SIG-M5 treated with dmso at 0.1 percent for 504 hours (cell line): ENCODE measurements around the gene RPS2.
"Not testable (repeated sequence)": the region's sequence is repeated elsewhere in the genome, so short reads cannot be mapped to it uniquely, and the experiment has no call there.

Experiments
- DNase-seq: peaks from one replicate; lab custom pipeline; 2025; ENCODE audit not compliant: unreplicated experiment; lab: John Stamatoyannopoulos, UW

The RPS2 gene

DNA sequence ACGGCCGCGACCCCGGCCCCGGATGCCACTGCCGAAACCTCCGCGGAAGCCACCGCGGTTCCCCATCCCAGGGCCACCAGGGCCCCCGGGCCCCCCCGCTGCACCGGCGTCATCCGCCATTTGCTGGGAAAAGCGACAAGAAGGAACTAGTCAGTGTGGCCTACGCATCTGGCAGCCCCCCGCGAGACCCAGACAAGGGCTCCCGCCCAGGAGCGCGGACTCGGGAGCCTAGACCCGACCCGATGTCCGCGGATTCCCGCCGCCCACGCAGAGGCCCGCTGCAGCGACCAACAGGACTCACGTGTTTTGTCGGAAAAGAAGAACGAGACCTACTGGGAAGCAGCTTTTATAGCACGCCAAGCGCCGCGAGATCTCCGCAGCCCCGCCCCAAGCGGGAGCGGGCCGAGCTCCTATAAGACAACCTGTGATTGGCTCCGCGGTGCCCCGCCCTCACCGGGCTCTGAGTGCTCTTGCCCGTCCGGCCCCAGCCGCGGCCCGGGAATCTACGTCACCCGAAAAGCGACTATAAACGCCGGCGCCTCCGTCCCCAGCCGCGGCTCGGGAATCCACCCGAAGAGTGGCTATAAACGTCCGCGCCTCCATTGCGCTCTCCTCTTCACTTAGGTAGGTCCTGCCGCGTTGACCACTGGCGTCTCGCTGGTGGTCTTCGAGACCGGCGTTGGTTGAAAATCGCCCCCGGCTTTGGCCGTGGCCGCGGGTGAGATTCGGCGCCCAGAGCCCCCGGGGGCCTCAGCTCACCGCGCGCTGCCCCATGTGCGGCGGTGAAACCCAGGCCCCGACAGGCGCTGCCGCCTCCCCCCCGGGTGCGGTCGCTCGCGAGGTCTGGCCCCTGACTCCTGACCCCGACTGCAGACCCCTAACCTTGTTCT is at the start of gene RPS2:
Gene RPS2, minus strand, starts transcription at position 321 of the 890 bp plus-strand sequence. Its CDS starts 201 bp downstream, at position 120.
- DNase-seq: peak; percentile 97

DNA sequence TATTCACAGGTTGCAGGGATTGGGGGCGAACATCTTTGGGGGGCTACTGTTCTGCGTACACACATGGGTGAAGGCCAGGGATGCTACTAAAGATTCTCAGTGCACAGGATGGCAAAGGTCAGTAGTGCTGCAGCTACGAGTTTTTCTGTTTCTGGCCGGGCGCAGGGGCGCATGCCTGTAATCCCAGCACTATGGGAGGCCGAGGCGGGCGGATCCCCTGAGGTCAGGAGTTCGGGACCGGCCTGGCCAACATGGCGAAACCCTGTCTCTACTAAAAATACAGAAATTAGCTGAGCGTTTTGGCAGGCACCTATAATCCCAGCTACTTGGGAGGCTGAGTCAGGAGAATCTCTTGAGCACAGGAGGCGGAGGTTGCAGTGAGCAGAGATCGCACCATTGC is 48.9 kb upstream of the RPS2 start:
- DNase-seq: no peak

DNA sequence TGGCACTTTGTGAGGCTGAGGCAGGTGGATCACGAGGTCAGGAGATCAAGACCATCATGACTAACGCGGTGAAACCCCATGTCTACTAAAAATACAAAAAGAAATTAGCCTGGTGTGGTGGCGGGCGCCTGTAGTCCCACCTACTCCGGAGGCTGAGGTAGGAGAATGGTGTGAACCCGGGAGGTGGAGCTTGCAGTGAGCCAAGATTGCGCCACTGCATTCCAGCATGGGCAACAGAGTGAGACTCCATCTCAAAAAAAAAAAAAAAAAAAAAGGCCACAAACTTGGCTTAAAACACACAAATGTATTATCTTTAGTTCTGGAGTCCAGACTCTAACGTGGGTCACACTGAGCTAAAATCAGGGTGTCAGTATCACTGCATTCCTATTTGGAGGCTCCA is 47.1 kb upstream of the RPS2 start:
- not testable (repeated sequence) for DNase-seq

DNA sequence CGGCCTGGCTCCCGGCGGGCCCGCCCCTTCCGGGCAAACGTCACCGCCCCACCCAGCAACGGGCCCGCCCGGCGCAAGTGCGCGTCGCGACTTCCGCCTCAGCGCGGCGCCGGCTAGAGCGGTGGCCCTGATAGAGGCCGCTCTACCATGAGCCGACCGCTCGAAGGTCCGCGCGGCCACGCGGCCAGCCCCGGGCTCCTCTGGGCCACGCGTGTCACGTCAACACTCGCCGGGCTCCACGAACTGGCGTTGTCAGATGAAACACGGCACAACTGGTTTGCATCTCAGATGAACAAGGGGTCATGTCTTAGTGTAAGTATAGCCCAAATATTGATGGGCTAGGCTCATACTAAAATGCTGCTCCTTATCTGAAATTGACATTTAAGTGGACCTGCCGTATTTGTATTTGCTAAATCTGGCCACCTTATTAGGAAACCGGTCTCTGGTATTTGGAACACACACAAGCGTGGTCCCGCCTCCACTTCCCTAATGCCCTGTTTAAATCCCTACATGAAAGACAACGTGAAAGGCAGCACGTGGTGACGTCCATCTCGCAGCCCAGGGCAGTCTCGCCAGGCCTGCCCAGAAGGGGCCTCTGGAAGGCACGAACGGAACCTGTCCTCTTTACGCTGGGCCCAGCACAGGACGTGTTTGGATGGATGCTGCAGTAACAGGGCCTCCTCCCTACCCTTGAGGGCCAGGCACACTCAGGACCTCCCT is 45.3 kb upstream of the RPS2 start, which contains the start of gene ZNF598:
Gene ZNF598, minus strand, starts transcription at position 31 of the 720 bp plus-strand sequence.
- DNase-seq: peak; percentile 63

DNA sequence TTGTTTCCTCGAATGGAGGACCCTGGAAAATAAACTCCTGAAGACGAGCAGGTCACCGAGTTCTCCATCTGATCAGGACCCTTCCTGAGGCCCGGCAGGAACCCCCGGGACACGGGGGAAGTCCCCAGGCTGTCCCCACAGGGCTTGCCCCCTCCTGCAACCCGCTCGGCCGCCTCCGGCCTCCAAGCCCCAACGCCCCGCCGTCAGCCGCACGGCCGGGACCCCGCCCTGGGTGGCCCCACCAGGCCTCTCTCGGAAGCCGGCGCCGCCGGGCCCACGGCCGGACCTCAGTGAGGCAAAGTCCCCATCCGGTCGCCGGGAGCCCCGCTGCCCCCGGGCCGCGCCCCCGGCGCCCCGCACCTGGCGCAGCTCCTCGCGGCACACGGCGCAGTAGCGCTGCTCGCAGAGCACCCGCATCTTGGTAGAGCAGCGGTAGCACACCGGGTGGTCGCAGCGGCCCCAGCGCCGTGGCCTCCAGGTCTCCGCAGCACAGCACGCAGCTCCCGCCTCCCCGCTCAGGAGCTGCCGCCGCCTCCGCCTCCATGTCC is 44.6 kb upstream of the RPS2 start:
- no peak for DNase-seq

DNA sequence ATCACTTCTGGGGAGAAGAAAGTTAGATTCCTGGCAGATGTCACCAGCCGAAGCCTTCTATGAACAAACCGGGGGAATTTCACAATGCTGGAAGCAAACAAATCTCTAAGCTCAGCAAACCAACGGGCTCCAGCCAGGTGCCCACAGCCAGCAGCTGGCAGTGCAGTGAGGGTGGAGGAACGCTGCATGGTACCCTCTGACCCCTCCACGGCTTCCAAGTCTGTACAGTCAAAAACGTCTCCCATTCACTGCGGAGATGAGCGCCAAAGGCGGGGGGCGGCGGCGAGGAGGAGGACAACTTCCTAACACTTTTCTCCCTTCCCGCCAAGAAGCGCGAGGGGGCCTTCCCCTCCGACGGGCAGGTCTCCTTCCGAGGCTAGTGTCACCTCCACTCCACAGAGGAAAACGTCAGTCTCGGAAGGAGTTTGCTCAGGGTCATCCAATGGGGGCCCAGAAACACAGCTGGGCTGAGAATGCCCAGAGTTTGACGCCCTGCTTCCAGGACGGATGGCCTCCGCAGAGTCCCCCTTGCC is 44.1 kb upstream of the RPS2 start:
- DNase-seq: peak; percentile 66

DNA sequence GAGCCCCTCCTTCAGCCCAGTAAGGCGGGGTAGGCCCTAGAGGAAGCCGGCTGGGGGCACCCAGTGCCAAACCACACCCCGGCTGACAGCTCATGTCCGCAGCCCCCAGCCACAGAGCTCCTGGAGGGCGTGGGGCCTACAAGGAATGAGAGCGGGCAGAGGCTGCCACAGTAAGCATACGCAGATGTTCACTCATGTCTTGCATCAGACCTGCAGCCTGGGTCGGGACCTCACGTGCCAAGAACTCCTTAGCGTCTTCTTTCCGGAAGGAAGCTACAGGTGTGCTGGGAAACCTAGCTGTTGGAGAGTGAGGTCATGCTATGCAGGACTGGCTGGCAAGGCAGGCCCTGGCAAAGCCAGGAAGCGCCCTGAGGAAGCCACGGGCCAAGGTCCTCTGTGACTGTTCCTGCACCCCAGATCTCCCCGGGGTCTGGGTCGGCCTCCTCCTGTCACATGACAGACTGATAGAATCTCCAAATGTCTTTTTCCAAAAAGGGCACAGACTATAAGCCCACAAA is 43.4 kb upstream of the RPS2 start:
- DNase-seq: peak; percentile 83

DNA sequence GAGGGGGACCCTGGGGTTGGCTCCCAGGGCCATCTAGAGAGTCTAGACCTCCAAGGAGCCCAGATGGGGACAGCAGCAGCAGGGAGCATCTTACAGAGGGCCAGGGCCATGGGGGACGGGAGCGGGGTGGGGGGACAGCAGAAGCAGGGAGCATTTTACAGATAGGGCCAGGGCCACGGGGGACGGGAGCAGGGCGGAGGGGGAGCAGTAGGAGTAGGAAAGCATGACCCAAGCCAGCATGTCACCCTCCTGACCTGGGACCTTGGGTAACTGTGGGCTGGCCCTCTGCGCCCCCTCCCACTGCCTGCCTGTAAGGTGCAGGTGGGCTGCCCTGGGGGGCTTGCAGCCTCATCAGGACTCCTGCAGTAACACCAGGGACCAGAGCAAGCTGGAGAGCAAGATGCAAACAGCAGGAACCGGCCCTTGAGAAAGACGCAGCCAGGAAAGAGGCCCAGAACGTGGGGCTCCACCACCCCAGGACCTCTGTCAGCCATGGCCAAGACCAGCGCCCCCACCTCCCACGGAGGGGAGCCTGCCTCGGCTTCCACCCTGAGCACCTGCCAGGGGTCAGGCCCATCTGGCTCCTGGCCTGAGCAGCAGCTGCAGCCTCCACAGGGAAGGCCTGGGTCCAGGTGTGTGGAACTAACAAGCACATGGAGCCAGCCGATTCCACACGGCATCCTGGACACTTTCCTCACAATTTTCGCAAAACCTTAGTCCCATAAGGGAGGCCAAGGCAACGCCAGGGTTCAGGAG is 42.6 kb upstream of the RPS2 start:
- no peak for DNase-seq

DNA sequence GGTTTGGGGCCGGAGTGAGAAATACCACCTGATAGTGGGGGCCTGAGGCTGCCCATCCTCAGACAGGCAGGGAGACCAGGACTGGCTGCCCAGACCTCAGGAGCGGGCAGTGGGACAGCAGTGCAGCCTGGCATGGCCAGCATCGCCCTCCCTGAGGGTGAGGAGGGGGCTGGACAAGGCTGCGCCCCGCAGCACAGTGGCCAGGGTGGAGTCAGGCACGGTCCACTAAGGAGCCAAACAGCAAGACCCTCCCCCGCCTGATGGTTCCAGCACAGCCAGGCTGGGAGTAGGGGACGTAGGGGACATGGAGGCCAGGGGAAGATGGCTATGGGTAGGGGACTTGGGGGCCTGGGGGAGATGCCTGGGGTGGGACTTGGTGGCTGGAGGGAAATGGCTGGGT is 41.7 kb upstream of the RPS2 start:
- DNase-seq: no peak

DNA sequence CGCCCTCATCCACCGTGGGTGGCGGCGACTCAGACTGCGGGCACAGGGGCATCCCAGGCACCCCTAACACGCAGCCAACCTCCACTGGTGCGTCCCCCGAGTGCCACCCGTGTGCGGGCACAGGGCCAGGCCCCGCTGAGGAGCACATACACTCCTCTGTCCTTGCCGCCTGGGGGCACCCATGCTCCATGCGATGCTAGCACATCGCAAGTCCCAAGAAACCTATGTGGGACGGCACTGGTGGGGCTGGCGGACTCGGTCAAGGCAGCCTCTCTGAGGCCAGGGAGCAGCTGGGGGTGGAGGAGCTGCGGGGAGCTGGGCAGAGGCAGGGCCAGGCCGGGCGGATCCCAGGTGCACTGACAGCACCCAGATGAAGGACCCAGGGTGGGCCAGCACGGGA is 41.0 kb upstream of the RPS2 start:
- DNase-seq: no peak

DNA sequence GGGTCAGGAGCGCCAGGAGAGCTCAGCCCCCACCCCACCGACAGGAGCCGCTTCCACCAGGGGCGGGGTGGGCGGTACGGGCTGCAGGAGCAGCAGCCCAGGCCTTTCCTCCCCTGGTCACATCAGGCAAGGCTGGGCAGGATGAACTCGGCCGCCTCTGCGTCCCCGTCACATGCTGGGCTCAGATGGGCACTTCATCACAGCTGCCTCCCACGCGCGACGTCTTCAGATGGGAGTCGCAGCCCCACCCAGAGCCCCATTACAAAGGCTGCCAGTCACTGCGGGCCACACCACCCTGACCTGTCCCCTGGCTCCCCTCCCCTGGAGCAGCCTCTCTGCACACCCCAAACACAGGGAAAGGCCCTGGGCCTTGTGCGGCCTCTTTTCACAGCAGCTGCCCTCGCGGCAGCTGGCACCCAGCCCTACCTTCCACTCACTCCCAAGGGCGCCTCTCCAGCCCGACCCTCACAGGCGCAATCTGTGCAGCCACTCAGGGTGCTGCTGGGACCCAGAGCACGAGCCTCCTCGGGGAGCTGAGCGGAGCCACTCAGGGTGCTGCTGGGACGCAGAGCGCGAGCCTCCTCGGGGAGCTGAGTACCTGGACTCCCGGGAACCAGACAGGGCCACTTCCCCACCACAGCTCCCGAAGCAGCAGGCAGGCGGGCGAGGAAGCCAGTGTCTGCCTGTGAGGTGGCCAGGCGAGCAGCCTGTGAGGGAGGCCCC is 40.3 kb upstream of the RPS2 start:
- no peak for DNase-seq

DNA sequence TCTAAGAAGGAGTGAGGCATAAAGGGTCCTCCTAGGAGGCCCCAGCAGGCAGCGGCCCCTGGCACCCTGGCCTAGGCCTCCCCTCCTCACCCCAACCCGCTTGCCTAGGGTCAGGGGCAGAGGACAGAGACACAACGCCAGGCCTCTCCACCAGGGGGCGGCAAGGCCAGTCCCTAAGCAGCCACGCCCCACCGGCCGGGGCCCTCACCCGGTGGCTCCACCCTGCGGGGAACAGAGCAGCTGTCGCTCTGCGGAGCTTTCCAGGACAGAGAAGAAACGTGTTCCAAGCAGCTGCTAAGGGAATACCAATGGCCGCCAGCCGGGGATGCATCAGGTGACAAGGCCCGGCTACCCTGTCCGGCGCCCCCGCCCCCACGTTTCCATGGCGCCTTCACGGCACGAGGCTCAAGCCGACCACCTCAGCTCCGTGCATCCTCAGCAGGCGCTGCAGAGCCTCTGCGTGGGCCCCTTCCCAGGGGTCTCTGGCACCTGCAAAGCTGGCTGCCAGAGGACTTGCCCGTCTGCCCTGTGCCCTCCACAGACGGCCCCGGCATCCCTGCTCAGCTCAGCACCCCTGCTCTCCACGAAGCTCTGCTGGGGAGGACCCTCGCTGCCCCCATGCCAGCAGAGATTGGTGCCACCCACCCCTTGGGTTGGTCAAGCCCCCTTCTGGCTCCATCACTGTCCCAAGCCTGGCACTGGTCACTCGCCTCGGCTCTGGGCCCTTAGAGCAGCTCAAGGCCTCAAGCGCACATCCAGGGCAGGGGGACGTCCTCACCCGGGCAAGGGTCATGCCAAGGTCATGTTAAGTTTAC is 39.4 kb upstream of the RPS2 start:
- peak; percentile 85 for DNase-seq

DNA sequence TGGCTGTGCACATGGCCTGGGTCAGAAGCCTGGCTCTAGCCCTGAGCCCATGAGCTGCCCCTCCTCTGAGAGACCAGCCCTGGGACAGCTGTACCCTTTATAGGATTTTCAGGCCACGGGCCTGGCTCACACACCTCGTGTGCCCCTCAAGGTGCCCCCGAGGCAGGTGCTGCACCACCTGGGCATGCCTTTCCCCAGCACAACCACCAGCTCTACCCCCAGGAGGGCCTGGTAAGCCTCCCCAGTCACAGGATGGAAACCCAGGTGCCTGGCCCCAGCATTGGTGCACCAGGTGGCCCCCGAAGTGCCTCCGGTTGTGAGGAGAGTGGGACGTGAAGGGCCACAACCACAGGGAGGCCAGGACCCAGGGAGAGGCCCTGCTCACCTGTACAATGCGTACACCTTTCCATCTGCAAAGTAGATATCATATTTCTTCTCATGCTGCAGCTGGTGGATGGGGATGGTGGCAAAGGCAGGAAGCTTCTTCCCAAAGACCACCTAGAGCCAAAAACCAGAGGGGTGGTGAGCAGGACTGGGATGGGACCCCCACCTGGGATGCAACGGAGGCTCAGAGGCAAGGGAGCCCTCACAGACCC is 38.7 kb upstream of the RPS2 start:
- no peak for DNase-seq

DNA sequence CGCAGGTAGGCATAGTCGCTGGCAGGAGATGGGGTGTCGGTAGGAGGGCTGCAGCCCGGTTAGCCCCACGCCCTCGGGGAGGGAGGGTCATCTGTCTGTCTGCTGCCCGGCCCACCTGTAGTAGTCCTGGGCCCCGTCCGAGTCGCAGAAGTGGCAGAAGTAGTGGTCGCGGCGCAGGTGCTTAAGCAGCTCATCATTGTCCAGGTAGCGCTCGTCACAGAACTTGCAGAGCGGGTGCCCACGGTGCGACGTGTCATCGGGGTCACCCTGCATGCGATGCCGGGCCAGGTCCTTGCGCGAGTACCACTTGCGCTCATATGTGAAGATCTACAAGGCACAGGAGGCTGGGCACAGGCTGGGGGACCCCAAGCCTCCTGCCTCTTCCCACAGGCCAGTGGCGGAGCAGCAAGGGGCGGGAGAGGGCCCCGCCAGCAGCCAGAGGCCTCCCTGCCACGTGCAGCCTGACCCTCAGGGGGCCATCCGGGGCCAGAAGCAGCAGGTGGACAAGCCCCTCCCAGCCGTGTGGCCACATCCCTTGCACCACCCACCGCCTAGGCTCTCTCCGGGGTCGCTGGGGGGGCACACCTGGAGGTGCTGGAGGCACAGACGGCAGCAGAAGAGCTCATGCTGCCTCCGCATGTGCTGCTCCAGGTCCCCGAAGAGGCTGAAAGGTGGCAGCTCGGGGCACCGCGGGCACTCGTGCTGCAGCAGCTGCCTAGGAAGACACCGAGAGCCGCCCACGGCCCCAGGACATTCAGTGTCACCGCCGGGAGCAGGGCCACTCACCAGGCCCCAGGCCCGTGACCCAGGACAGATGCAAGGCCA is 38.0 kb upstream of the RPS2 start:
- DNase-seq: no peak

DNA sequence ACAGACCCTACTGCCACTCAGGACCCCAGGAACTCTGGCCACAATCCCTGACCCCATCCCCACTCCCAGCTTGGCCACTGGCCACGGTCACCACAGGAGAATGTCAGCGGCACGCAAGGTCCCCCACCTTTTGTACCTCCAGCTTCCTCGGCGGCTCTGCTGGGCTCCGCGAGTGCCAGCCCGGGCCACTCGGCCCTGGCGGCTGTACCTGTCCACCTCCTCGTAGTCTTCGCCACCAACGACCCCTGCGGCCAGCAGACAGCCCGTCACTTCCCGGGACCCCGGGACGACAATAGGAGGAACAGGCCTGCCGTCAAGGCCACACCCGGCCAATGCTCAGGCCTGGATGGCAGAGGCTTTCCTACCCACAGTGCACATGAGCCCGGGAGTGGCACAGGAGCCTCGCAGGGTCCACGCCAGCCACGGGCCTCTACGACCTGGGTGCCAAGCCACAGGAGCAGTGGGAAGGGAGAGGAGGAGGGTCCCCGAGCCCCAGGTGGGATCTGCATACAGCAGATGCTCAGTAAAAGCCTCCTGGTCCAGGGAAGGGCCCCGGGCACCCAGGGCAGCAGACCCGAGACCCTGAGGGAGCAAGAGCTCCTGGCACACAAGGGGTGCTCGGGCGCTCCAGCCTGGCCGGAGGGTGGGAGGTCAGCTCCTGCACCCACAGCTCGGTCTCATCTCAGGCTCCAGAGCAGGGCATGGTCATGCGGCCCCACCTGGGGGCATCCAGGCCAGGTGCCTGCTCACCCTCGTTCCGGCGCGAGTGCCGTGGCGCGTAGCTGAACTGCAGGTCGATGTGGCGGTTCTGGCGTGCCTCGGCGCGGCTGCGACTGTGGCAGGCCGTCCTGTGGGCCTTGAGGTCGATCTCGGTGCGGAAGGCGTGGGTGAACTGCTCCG is 37.1 kb upstream of the RPS2 start:
- DNase-seq: no peak

DNA sequence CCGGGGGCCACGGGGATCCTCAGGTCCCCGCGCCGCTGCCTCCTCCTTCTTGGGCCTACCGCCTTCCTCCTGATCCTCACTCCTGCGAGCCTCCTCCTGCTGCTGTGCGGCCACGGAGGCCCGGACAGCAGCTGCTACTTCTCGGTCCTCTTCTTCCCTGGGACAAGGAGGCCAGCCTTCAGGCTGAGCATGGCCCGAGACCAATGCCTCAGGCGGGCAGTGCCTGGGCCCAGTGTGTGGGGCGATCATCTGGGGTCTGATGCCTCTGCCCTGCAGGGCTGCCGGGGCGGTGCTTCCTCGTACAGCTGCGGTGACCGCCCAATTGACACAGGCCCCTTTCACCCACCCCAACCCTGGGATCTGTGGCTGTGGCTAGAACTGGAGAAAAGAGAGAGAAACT is 36.4 kb upstream of the RPS2 start:
- no peak for DNase-seq
